ENCODE data around the gene GEMIN7.

- TF ChIP-seq POLR2A (IDR thresholded peaks at IDR 0.05) = no peak
- TF ChIP-seq CTCF (IDR thresholded peaks at IDR 0.05) = no peak
Measured at GRCh38 chr19:45082170-45082569, 3.1 kb downstream of the GEMIN7 start.

All from body of pancreas (tissue), 4 donors.